ENCODE results near the gene RAB28.

RAB28 gene

DNA sequence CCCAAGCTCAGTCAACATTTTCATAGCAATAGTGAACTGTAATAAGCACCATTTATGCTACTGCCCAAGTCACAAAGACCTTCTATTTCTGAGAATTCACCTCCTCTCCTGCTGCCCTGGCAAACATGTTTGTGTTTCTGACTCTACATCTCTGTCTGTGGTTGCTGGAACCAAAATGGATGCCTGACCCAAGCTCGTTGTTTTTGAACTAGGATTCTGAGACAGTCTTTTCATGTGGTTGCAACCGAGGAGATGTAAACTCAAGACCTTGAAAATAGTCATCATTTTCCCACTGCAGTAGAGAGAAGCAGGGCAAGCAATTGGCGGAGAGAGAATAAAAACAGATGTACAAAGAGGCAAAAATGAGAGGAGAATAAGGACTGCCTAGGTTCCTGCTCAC lies 160.2 kb downstream of the RAB28 start:
- no peaks in the 10 kb centered on the region for H3K4me1 ChIP-seq (ENCODE audit: insufficient read depth, low read length, poor library complexity, severe bottlenecking)
- H3K9ac ChIP-seq (ENCODE audit: low read depth, low read length, poor library complexity, severe bottlenecking): no peak overlapping the region
- H3K36me3 ChIP-seq (ENCODE audit: insufficient read depth, low read length): no peaks in the 10 kb centered on the region
- H3K9me3 ChIP-seq (ENCODE audit: insufficient read depth, low read depth, low read length): no peaks in the 10 kb centered on the region
- H3K4me2 ChIP-seq (ENCODE audit: low read depth, low read length, poor library complexity, severe bottlenecking): no peak overlapping the region
- no peaks in the 10 kb centered on the region for H4K20me1 ChIP-seq (ENCODE audit: insufficient read depth, low read length, poor library complexity, severe bottlenecking)
- no peak overlapping the region for H2AFZ ChIP-seq (ENCODE audit: low read length)
- H3K79me2 ChIP-seq (ENCODE audit: insufficient read depth, low read length): no peaks in the 10 kb centered on the region
- no peaks in the 10 kb centered on the region for H3F3A ChIP-seq (ENCODE audit: low read depth)
- TF ChIP-seq EZH2phosphoT487 (IDR thresholded peaks at IDR 0.05; ENCODE audit: borderline replicate concordance): no peak
- TF ChIP-seq, protein P1, sequence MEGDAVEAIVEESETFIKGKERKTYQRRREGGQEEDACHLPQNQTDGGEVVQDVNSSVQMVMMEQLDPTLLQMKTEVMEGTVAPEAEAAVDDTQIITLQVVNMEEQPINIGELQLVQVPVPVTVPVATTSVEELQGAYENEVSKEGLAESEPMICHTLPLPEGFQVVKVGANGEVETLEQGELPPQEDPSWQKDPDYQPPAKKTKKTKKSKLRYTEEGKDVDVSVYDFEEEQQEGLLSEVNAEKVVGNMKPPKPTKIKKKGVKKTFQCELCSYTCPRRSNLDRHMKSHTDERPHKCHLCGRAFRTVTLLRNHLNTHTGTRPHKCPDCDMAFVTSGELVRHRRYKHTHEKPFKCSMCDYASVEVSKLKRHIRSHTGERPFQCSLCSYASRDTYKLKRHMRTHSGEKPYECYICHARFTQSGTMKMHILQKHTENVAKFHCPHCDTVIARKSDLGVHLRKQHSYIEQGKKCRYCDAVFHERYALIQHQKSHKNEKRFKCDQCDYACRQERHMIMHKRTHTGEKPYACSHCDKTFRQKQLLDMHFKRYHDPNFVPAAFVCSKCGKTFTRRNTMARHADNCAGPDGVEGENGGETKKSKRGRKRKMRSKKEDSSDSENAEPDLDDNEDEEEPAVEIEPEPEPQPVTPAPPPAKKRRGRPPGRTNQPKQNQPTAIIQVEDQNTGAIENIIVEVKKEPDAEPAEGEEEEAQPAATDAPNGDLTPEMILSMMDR (conservative IDR thresholded peaks at IDR 0.05; ENCODE audit: low read length): no peak
- no peaks in the 10 kb centered on the region for H3K9me2 ChIP-seq (replicated peaks; ENCODE audit: low read depth, low read length)
- H3K4me3 ChIP-seq (ENCODE audit: low read length, poor library complexity, severe bottlenecking): no peak overlapping the region
- H3K27me3 ChIP-seq (ENCODE audit: insufficient read depth, low read length, poor library complexity, severe bottlenecking): no peaks in the 10 kb centered on the region

DNA sequence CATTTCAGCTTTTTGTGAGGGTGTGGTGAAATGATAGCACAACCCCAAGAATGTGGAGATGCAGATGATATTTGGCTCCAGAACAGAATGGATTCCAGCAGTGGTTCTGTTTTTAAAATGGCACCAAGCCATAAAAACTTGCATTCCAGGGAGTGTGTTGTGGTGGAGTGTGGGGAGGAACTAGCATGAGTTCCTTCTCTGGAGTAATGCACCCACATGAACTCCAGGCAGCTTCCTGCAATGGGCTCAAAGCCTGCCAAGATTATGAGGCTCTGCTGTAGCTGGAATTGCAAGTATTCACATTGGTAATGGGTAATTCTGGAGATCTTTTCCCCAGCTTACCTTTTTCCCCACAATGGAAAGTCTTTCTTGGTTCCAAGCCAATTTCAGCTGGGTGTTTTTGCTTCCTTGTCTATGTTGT lies 161.4 kb downstream of the RAB28 start:
- Histone ChIP-seq H4K20me1 (ENCODE audit: insufficient read depth, low read length, poor library complexity, severe bottlenecking) (no peaks in the 10 kb centered on the region), H3K36me3 (ENCODE audit: insufficient read depth, low read length) (no peaks in the 10 kb centered on the region), H3F3A (ENCODE audit: low read depth) (no peaks in the 10 kb centered on the region), H2AFZ (ENCODE audit: low read length) (no peak overlapping the region), H3K27me3 (ENCODE audit: insufficient read depth, low read length, poor library complexity, severe bottlenecking) (no peaks in the 10 kb centered on the region), H3K9me3 (ENCODE audit: insufficient read depth, low read depth, low read length) (no peaks in the 10 kb centered on the region), H3K4me3 (ENCODE audit: low read length, poor library complexity, severe bottlenecking) (no peak overlapping the region), H3K9me2 (replicated peaks; ENCODE audit: low read depth, low read length) (no peaks in the 10 kb centered on the region), H3K9ac (ENCODE audit: low read depth, low read length, poor library complexity, severe bottlenecking) (no peak overlapping the region), H3K4me1 (ENCODE audit: insufficient read depth, low read length, poor library complexity, severe bottlenecking) (no peaks in the 10 kb centered on the region), H3K79me2 (ENCODE audit: insufficient read depth, low read length) (no peaks in the 10 kb centered on the region), H3K4me2 (ENCODE audit: low read depth, low read length, poor library complexity, severe bottlenecking) (no peak overlapping the region)
- no peak for TF ChIP-seq EZH2phosphoT487 (IDR thresholded peaks at IDR 0.05; ENCODE audit: borderline replicate concordance)
- TF ChIP-seq, protein P1 (conservative IDR thresholded peaks at IDR 0.05; ENCODE audit: low read length): no peak

Measured in Loucy (cell line).